ENCODE data around the gene SPATA22. TPM values are rescaled to one million over a fixed set of nuclear protein-coding genes. Genes with fewer than 3 reads are reported as not detected.

SPATA22 gene
- total and polyA plus RNA-seq, 2 experiments from 2014 or later, result not detected

GRCh38 chr17:3507071-3507470 is 35.5 kb upstream of the SPATA22 start (continued):
- no peak for TF ChIP-seq ETS1 (IDR thresholded peaks at IDR 0.05)

GRCh38 chr17:3506054-3506453 is 34.4 kb upstream of the SPATA22 start:
- ATAC-seq (no peak), DNase-seq (ENCODE audit: low spot score) (no peak)
- Histone ChIP-seq H2AFZ (no peak overlapping the region), H3K9me2 (ENCODE audit: insufficient read depth) (peaks cover 10% of the 10 kb centered on the region), H3K79me2 (replicated peaks; ENCODE audit: insufficient read depth) (no peaks in the 10 kb centered on the region), H3K4me1 (ENCODE audit: insufficient read depth) (peaks cover 12% of the 10 kb centered on the region), H3K4me3 (no peak overlapping the region), H3K27me3 (ENCODE audit: insufficient read depth) (no peaks in the 10 kb centered on the region), H3K27ac (ENCODE audit: low read depth) (no peak overlapping the region), H3F3A (replicated peaks; ENCODE audit: low read depth) (no peaks in the 10 kb centered on the region), H3K4me2 (no peak overlapping the region), H3K36me3 (ENCODE audit: insufficient read depth) (no peaks in the 10 kb centered on the region; the same call in 1 of the 2 replicates), H4K20me1 (replicated peaks; ENCODE audit: insufficient read depth) (no peaks in the 10 kb centered on the region)
- peaks cover 9% of the 10 kb centered on the region for H3K9me3 Mint-ChIP-seq
- peaks cover 12% of the 10 kb centered on the region for H3K4me1 Mint-ChIP-seq
- H3K27ac Mint-ChIP-seq, result no peak overlapping the region
- no peak for TF ChIP-seq CREB1 (CRISPR knock-in tag; IDR thresholded peaks at IDR 0.05; ENCODE audit: low read depth)
- no peak for TF ChIP-seq NANOG (IDR thresholded peaks at IDR 0.05; ENCODE audit: borderline replicate concordance)
- no peak for TF ChIP-seq ETS1 (IDR thresholded peaks at IDR 0.05)
- TF ChIP-seq STAT1 (IDR thresholded peaks at IDR 0.05; ENCODE audit: unreplicated experiment), result no peak
- no peak for TF ChIP-seq ZNF331 (CRISPR knock-in tag; IDR thresholded peaks at IDR 0.05; ENCODE audit: low read depth)
- no peak for TF ChIP-seq JUNB (IDR thresholded peaks at IDR 0.05; ENCODE audit: unreplicated experiment)
- TF ChIP-seq EZH2 (IDR thresholded peaks at IDR 0.05; ENCODE audit: low read depth, unreplicated experiment), result no peak
- TF ChIP-seq REST (IDR thresholded peaks at IDR 0.05; ENCODE audit: unreplicated experiment), result no peak
- TF ChIP-seq ZNF114 (CRISPR knock-in tag; IDR thresholded peaks at IDR 0.05), result no peak
- no peak for TF ChIP-seq ZNF462 (CRISPR knock-in tag; IDR thresholded peaks at IDR 0.05)
- H3K4me3 Mint-ChIP-seq, result no peak overlapping the region
- peaks cover 2% of the 10 kb centered on the region; the same call in 2 of the 3 replicates for H3K36me3 Mint-ChIP-seq (ENCODE audit: low read depth)
- H3K27me3 Mint-ChIP-seq (ENCODE audit: insufficient read depth, low read depth, poor library complexity), result peaks cover 5% of the 10 kb centered on the region

Data from GM23338 (cell line).